GM18505 (cell line): ENCODE measurements around the gene PARD3B.
A peak's percentile ranks its signal among the peaks of the same experiment; 100 is the strongest.

ENCODE experiments used
- ATAC-seq: cut with Tn5 transposase; IDR thresholded peaks from one replicate; pipeline ENCODE4 v1.9.1; 2021; ENCODE audit not compliant: unreplicated experiment
- POLR2A ChIP-seq: IDR thresholded peaks from 4 replicates; pipeline ENCODE4 v1.6.1; 2011; ENCODE audit warnings: borderline replicate concordance; ENCODE audit not compliant: insufficient read depth, insufficient read length; ENCODE audit errors: extremely low read depth

Gene PARD3B

DNA sequence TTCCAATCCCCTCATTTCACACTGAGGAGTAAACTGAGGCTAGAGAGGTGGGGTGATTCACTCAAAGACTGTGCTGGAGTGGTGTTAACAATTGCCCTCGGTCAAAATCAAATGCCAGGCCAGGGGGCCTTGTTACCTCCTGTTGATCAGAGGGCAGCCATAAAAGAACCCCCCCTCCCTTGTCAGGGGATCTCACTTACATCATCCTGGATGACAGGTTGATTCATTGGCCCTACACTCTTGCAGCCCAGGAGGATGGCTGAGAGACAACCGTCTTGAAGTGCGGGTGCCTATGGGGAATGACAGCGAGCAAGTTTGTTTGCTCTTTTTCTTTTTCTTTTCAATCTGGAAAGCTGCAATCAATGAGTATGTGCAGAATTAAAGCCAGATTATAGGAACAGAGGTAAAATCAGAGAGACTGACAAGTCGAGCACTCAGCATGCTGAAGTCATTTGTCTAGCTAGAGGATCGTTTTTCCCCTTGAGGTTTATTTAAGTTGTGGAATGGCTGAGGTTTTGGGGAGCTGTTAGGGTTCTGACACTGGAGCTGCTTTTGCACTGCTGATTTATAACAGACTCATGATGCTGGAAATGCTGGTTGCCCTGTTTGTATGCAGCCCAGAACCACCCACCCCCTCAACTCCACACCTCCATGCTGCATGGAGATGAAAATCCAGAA is 1110.6 kb downstream of the PARD3B start:
- ATAC-seq: no peak

DNA sequence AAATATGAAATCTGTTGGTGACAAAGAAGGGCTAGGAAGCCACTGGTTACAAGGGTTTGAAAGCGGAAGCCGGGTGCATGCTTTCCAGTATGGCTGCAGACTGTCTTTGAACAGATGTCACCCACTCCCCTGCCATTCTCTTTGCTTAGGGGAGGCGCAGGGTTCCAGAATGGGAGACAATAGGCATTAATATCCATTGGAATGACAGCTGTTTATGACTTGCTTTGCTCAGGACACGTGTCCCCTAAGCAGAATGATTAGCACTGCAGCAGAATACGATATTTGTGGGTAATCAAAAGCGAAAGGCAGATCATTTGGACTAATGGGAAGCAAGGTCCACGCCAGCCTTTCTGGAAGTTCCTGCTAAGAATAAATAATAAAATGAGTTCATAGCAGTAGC is 1111.2 kb downstream of the PARD3B start:
- no peak for ATAC-seq
- TF ChIP-seq POLR2A: no peak

More for the DNA sequence above, 1110.6 kb downstream of the PARD3B start:
- TF ChIP-seq POLR2A: no peak

DNA sequence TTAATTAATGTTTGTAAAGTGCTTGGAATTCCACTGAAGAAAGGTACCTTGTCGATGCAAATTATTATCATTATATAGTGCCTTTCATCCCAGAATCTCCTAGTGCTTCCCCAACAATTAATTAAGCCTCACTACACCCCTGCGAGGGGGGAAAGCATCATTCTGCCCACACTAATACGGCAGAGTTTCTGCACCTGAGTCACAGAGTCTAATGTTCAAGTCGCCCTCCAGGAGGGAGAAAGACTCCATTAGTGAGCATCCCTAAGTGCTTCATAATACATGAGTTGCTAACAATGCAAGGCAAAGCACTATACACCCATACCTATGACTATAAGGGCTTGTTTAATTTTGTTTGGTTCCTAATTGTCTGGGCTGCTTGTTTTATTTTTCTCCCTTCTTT is 1111.7 kb downstream of the PARD3B start:
- no peak for TF ChIP-seq POLR2A
- no peak for ATAC-seq

GRCh38 chr2:205657579-205657978 is 1112.3 kb downstream of the PARD3B start:
- no peak for TF ChIP-seq POLR2A
- no peak for ATAC-seq

DNA sequence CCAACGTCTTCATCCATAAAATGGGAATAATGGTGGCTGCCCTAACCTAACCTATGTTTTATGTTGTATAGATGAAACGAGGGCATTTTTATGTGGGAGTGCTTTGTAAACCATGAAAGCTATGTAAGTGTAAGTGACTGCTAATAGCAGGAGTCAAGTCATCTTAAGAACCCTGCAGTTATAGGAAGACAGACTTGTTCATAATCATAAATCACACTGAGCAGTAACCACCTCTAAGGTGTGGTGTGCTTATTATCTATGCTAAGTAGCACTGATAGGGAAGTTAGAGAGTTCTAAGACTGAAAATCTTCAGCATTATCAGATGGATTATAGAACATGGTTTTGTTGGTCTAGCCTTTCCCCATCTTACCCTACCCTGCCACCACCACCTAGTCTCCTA is 1112.8 kb downstream of the PARD3B start:
- TF ChIP-seq POLR2A: no peak
- ATAC-seq: no peak

- no peak for ATAC-seq
- TF ChIP-seq POLR2A: no peak
These were observed 1113.3 kb downstream of the PARD3B start for GRCh38 chr2:205658572-205658971.

GRCh38 chr2:205659922-205660321 is 1114.6 kb downstream of the PARD3B start:
- TF ChIP-seq POLR2A: no peak
- ATAC-seq: no peak

- peak; percentile 74 for ATAC-seq
These were observed 1115.3 kb downstream of the PARD3B start for GRCh38 chr2:205660521-205661124.

DNA sequence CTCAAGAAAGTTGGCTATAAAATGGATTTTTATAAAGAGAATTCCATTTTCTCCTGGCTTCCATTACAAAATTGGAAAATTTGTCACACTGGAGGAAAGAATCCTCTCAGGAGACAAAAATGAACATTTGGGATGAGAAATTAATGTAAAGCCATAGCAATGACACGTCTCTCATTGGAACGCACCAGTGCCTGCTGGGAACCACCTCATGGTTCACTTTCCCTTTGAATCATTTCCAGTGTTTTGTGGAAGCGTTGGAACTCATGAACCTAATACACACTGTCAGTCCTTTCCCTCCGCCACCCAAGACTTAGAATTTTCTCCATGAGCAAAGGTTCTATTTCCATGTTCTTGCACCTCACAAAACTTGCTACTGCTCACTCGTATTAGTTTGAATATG is 1116.0 kb downstream of the PARD3B start:
- no peak for ATAC-seq
- no peak for TF ChIP-seq POLR2A

More at GRCh38 chr2:205660521-205661124, 1115.3 kb downstream of the PARD3B start:
- no peak for TF ChIP-seq POLR2A

DNA sequence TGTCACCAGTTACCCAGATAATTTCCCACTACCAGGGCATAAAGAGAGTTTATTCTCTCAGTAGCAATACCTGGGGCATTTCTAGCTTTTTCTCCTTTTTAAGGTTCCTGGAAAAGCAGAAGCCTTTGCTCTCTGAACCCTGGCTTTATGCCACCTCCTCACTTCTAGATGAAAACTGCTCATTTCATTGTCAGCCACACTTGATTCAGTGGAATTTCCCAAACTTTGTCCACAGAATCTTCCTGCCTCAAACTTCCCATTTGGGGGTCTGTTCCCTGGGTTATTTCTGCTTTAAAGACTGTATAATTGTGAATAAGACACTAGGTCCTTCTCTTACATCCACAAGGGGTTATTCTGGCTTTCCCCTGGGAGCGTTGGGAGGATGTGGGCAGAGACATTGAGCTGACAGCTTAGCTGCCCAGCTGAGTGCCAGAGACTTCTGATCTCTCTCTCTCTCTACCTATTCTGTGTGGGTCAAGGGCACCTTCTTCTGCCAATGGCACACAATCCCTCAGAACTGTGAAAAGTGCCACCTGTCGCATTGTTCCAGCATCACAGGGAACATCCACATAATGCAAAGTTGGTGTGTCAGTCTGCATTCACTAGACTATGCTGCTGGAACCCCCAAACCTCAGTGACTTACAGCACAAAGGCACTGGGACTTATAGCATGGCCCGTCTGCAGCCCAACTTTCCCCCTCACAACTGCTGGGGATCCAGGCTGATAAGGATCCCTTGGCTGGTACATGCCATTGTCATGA is 1117.1 kb downstream of the PARD3B start:
- no peak for ATAC-seq
- TF ChIP-seq POLR2A: no peak

DNA sequence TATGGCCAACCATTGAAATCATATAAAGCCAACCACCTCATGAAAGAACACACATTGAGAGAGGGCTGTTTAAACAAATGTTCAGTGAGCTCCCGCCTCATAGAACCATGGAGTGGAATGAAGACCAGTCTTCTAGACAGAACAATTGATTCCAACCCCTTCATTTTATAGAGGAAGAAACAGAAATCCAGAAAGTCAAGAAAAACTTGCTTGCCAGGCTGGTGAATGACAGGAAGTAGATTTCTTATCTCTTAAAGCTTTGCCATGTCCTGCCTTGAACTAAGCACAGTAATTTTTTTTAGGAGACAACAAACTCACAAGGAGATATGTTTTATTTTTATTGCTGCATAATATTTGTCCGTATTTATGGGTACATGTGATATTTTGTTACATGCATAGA is 1120.5 kb downstream of the PARD3B start:
- TF ChIP-seq POLR2A: no peak
- ATAC-seq: no peak
